GM21526 (cell line): ENCODE measurements around the gene CRNKL1.

Experiments
- ATAC-seq: cut with Tn5 transposase; IDR thresholded peaks from one replicate; pipeline ENCODE4 v1.9.1; 2021; ENCODE audit warnings: moderate library complexity; ENCODE audit not compliant: unreplicated experiment, low FRiP score

The CRNKL1 gene

DNA sequence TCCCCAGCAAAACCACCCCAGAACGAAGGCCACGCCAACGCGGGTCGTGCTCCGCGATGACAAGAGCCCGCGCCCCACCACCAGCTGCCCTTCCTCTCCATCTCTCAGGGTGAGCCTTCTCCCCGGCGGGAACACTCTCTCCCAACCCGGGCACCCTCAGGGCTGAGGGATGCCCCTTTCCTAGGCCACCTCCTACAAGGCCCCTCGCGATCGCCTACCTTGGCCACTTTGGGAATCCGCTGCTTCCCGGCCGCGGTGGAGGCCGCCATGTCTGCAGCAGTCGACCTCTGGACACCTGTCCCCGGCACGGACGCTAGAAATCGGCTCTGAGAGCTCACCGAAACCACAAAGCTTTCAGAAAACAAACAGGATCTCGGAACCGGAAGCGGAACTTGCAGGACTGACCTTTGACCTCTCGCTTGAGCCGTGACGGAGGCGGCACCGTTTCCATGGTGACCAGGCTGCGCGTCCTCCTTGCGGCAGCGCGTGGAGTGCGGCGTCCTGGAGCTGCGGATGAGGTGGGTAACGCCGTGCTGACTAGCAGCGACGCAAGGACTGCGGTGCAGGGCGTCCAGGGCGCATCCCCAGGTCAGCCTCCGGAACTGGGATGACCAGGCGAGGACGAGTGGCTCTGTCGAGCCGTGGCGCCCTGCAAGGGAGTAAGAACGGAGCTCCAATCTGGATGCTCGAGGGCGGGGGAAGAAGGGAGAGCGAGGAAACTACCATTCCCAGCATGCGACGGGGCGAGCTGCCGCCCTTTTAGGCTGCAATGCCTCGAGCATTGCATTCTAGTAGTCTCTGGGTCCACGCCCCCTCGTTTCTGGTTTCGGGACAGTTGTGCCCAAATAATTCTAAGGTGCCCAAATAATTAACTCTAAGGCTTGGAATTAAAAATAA lies at the start of gene CRNKL1, which contains the start of gene CFAP61:
CRNKL1 (minus strand) TSS at position 393 of the 897 bp plus-strand sequence; CDS start at position 269, 124 bp downstream.
CFAP61 (plus strand) TSS at position 459 of the 897 bp plus-strand sequence. CDS start 4,122 bp downstream, outside the sequence.
- peak; percentile 93 for ATAC-seq

DNA sequence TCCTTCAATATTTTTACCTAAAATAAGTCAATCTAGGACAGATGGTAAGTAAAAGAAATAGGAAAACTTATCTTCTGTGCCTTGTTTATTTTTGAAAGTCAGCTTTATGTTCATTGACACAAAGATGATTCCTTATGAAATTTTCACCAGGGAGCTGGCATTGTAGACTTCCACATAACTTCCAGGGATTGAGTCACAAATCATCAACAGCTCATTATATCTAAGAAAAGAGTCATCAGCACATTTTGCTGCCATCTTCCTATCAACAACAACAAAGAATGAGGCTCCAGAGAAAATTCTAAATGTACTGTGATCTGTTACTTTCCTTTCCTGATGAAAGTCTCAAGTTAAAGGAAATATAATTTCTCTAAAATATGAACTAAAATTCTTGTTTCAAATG lies 48.6 kb upstream of the CRNKL1 start:
- ATAC-seq = no peak

DNA sequence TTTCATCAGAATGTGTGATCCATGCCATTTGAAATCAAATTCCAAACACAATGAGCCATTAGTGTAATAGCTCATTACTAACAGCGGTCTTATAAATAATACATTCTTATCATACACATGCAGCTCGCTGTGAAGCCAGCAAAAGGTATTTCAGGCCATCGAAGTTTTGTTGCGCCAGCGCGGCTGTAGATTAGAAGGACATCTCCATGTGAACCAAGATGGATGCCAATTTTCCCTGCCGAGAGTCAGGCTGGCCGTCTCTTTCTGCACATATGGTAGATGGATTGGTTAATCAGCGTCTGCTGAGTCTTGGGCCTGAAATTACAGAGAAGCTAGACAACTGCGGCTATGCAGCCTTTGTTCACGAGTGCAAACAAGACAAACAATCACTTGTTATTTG lies 44.2 kb upstream of the CRNKL1 start:
- ATAC-seq = no peak

DNA sequence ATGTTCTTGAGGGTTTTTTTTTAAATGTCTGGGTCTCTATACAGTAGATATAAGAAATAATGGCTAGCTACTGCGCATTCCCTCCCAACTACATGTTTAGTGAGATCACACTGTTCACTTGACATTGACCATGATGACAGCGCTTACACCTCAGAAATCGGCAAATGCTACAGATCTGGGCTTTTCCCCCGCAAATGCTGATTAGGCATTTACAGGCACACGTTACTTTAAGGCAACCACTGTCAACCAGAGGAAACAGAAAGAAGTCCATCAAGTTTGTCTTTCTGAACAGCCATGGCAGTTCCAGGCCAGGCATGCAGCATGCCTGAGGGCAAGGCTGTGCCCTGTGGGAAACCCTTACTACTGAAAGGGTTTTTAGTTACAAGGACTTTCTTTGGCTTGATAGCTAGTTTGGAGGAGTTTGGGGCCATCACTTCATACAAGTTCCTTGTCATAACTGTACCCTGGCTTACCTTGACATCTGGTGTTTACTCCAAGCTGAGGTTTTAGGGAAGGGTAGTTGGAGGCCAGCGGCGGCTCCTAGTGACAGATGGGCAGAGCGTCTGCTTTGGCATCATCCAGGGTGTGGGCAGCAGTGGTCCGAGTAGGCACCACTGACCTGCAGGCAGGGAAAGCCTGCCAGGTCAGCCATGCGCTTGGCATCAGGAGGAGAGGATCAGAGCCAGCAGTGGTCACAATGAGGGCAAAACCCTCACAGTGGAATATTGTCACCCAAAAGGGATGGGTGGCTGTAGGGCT lies 43.0 kb upstream of the CRNKL1 start:
- ATAC-seq = no peak

DNA sequence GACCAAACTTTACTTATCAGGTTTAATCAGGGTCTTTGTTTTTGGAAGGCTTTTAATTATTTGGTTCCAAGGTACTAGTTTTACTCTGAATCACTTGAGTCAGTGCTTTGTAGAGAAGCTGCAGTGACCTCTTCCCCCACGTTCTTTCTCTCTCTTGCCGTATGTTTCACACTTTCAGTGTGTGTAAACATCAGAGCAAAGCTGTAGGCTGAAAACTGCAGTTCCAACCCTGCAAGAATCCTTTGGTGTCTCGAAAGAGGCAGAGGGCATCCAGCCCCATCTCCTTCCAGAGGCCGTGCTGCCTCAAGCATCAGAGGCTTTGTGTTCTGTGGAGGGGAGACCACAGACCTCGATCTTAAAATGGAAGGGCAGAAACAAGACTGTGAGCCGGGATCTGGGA lies 42.1 kb upstream of the CRNKL1 start:
- no peak for ATAC-seq

DNA sequence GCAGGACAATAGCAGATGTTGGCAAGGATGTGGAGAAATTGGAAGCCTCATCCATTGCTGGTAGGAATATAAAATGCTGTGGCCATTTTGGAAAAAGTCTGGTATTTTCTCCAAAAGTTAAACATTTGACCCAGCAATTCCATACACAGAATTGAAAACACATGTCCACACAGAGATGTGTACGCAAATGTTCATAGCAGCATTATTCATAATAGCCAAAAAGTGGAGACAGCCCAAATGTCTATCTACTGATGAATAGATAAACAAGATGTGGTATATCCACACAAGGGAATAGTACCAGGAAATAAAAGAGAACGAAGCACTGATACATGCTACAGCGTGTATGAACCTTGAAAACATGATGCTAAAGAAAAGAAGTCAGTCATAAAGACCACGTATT lies 40.6 kb upstream of the CRNKL1 start:
- no peak for ATAC-seq

DNA sequence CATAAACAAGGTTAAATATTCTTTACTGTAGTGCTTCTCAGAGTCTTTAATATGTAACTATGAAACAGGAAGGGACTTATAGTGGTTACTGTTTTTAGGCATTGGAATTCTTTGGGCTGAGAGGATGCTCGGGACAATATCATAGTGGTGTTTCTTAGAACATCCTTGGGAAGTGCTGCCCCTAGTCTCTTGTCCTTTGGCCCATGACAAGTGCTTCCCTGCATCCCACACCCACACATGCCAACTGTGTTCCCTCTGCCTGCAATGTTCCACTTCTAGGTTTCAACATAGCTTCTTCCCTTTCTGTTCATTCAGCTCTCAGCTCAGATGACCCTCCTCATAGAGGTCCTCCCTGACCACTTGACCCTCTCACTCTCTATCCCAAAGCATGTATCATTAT lies 37.7 kb upstream of the CRNKL1 start:
- no peak for ATAC-seq

DNA sequence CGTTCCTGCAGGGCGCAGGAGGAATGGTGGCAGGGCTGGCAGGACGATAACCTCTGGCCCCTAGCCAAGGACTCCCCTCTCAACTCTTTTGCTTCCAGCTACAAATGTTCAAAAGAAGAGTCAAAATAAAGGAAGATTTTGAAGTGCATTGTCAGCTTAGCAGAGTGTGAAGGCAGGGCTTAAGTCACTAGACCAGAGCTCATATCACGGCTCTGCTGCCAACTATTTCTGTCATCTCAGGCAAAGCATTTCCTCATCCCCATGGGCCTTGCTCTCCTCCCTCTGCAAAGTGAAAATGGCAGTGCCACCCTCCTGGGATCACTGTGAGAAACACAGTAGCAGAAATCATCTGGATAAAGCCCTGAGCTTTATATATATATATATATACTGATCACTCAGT lies 36.8 kb upstream of the CRNKL1 start:
- ATAC-seq = no peak

DNA sequence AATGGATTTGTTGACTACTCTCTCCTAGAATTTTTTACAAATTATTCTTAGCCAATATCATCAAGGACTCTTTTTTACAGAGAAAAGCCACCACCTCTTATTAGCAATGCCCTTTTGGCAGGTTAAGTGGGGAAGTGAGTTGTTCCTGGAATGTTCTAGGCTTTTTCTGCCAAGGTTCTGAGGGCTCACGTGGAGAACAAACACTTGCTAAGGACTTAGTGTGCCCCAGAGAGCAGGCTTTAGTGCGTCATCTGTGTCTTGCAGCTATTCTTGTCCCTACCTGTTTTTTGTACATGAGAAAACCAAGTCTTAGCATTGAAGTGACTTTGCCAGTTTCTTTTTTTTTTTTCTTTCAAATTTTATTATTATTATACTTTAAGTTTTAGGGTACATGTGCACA lies 33.5 kb upstream of the CRNKL1 start:
- ATAC-seq = no peak

DNA sequence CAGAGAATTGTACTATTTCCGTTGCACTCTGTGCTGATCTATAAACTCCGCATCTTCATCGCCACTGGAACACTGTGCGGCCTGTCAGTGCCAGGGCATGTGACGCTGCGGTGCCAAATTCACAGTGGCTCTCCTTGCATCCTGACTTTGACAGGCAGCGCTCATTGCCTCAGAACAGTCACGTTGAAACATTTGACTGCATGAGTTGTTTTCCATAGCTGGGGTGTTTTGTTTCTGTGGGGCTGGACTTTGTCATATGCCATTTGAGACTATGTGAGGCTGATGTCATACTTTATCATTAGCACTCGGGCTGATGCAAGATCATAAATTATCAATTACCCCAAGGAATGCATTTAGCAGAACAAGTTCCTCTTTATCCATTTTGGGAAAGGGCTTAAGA lies 32.8 kb upstream of the CRNKL1 start:
- no peak for ATAC-seq

DNA sequence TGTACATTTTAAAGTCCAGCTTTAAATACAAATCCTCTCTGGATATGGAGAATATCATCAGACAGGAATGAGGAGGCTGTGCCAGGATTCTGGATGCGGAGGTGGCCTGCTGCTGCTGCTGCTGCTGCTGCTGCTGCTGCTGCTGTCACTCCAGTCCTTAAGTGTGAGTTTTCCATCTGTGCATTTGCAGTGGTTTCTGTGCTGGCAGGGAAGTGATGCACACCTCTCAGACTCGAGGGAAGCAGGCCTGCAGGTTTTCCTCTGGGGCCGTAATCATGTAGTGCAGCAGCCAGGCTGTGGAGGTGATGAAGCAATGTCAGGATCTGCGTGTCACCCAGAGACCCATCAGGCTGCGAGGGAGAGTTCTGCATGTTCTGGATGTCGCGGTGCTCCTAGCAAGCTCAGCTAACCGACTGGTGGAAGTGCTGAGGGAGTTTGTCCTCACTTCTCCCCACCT lies 32.1 kb upstream of the CRNKL1 start:
- ATAC-seq = no peak

DNA sequence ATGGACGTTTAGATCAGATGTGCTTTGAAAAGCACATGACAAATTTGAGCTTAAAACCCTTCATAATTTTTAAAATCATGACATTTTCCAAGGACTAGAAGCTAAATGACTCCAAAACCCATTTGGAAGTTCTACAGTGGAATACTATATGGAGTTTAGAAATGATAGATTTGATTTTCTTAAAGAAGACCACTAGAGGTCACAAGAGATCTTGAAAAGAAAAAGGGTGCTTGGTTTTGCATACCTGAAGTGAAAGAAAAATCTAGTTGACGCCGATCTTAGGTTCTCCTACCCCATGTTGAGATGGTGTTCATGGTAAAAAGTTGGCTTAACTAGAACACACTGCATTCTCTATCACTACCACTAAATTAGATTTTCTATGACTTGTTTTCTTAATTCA lies 31.5 kb upstream of the CRNKL1 start:
- no peak for ATAC-seq

DNA sequence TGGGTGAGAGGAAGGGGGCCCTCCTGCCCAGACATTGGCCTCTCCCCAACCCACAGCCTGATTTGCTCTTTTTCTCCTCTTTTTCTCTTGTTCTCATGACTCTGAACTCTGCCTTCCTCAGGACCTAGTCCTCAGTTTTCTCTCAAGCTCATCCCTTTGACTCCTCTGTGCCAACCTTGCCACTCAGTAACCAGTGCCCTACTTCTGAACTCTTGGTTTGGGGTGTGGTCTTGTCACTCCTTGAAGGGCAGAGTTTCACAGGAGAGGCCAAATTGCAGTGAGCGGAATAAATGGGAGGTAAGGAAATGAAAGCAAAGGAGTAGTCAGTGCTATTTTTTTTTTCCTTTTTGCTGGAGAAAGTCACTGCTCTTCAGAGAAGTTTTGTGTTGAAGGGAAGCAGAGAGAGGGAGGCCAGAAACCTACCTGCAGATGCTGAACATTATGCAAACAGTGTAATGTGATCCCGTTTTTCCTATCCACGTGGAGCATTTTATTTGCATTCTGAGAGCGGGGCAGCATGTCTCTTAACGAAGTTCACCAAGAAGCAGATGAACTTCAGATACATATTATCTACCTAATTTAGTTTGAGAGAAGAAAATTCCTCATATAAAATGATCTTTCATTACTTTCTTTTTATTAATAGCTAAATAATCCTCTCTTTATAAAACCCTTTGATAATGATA lies 27.0 kb upstream of the CRNKL1 start:
- ATAC-seq = no peak

DNA sequence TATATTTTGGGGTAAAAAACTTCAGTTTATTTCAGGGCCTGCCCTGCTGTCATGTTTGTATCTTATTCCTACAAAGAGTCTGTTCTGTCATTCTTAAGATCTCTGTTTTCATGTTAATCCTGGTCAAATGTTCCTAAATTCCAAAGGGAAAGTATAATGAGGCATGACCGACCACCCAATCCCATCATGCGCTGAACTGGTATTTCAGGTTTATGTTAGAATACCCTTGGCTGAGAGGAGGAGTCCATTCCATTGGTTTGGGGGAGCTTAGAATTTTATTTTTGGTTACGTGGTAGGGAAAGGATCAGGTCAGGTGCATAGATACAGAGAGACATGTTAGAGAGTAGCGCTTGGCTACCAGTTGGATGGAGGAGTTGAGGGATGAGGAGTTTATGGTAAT lies 25.8 kb upstream of the CRNKL1 start:
- no peak for ATAC-seq

DNA sequence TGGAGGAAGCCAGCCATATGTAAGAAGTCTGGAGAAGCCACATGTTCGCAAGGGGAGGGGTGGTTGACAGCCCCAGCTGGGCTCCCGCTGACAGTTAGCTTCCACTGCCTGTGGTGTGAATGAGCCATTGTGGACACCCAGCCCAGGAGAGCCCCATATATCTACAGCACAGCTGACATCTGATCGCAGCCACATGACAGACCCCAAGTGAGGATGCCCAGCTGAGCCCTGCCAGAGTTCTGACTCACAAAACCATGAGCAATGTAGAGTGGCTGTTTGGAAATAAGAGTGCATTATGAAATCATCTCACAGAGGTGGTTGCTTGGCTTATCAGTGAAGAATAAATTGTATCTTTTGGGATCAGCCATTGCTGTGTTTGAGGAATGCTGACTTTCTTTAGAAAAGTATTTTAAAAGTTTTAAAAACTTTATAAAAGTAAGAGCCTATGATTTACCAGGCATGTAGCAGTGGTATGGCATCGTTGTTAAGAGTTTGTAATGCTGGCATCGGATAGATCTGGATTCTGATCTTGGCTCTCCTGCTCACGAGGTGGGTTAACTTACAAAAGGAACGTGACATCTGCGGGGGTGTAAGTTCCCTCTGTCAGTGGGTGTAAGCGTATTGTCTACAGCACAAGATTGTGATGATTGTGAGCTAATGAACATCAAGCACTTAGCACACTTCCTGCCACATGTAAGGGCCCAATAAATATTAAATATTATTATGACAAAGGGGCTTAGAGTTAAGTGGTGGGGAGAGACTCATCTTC lies 24.2 kb upstream of the CRNKL1 start:
- ATAC-seq = no peak

DNA sequence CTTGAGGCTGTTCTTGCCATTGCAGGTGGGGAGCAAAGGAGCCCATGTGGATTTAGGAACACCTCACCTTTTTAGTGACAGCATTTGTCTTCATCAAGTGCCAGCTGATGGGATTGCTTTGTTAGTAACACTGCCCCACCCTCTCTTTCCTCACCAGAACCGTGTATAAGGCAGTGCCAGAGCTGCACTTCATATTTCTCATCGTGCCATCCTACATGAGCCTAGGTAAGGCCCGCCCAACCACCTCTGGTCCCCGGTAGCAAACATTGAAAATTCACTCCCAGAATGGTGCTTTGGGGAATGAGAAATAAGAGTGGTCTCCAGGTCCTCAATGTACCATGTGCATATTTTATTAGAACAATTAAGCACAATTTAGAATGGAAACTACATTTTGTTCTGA lies 22.8 kb upstream of the CRNKL1 start:
- ATAC-seq = no peak

DNA sequence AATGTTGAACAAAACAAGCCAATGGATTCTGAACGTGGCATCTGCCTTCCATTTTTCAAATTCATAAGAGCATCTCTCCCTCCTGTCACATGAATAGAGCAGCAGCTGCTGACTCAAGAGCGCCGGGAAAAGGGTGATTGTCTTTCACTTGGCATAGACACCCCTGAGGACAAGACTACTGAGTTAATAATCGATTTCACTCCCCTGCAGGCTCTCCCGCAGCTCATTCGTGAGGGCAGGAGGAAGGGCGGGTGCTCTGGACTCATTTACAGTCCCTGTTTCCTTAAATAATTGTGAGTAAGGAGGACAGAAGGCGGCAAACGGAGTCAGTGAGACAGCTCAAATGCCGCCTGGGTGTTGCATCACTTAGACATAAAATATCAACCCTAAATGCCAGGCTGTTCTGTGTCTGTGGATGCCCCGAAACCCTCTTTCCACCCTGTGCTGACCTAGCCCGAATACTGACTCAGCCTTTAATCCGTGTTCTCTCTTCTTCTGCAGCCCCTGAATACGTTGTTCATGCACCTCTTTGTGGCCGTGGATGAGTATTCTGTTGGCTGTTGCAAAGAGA lies 21.6 kb upstream of the CRNKL1 start:
- ATAC-seq = no peak

DNA sequence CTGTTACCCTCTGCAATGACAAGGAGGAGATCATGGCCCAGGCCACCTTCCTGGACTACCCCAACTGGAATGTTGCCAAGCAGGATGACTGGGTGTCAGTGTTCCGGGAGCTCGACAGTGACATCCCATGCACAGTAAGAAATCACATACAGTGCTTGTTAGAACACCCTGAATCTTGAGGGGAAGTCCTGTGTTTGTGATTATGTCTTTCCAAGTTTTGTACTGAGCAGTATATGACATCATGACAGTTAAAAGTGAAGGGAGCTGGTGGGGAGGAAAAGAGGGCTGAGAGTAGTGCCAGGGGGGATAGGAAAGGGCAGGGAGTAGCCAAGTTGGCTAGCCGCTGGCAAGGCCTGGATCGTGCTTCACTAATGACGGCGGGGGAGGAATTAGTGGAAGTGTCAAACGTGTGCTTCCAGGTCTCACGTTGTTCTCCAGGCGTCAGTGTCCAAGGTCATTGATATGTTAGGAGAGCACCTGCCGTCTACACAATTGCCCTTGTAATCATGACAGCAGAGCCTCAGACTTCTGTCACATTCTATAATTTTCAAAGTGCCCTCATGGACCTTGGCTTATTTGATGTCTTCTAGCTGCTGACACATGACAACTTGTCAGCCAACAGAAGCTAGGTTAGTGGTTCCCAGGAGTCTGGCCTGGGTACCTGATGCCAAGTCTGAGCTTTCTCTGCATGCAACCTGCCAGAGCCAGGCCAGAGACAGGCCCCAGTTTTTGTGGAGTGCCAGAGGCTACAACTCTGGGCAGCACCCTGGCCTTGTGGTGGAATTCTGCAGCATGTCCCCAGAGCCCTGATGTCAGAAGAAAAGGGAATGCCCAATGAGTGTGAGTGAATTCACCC lies 18.8 kb upstream of the CRNKL1 start:
- no peak for ATAC-seq

DNA sequence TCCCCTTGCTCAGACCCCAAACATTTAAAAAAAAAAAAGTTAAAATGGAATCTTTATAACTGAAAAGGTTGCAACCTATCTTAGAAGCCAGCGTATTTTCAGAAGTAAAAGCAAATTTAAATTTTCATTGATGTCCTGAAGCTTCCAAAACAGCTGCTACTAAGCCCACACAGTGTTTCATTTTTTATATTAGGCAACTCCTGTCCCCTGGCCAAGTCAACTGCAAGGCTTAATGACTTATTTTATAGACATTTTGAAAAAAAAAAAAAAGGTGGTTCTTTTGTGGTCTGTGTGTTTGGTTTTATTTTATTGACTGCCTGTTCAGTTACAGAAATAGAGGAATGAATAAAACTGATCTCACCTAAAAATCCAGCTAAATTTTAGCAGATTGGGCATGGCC lies 13.1 kb upstream of the CRNKL1 start:
- no peak for ATAC-seq
